UCSD-AML1 (cell line): ENCODE results near the gene CCDC197.

Experiments used
- DNase-seq: peaks from one replicate; lab custom pipeline; 2025; ENCODE audit not compliant: unreplicated experiment; lab: John Stamatoyannopoulos, UW

CCDC197 gene

DNA sequence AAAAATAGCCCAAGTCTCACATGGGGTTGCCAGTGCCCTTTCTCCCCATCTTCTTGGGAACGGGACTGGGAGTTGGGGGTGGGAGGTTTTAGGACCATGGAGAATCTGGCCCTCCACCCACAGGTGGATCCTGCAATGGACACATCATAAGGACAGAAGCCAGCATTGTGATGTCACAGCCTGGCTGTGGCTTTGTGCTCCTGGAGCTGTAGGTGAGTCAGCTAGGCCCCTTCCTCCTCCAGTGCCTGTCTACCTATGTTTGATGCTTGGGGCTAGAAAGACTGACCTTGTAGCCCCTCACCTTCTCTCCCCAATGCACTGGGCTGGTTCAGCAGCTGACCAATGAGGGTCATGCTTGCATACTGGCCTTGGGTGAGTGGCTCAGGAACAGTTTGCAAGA is at the start of gene CCDC197:
CCDC197 (plus strand) TSS at position 220 of the 400 bp plus-strand sequence. CDS start 831 bp downstream, outside the sequence.
- DNase-seq, result no peak

DNA sequence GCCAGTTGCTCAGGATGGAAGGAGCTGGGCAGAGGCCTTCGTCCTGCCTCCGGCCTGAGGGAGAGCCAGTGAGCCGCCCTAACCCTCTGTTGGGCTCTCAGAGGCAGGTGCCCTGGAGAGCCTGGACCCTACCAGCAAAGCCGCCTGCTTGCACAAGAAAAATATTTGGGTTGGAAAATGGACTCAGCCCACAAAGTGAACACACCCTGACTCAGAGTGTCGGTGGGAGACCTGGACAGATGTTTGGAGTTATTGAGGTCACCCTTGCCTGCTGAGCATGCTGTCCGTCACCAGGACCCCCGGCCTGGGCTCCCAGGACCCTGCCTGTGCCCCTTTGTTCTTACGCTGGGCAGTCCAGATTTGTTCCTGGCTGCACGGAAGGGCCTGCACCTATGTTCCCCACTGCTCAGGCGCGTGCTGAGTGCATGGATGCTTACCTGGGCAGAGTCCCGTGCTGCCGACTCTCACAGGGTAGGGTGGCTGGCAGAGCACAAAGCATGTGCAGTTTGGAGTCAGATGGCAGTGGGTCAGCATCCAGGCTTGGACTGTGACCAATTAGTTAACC is 47.5 kb upstream of the CCDC197 start:
- no peak for DNase-seq

DNA sequence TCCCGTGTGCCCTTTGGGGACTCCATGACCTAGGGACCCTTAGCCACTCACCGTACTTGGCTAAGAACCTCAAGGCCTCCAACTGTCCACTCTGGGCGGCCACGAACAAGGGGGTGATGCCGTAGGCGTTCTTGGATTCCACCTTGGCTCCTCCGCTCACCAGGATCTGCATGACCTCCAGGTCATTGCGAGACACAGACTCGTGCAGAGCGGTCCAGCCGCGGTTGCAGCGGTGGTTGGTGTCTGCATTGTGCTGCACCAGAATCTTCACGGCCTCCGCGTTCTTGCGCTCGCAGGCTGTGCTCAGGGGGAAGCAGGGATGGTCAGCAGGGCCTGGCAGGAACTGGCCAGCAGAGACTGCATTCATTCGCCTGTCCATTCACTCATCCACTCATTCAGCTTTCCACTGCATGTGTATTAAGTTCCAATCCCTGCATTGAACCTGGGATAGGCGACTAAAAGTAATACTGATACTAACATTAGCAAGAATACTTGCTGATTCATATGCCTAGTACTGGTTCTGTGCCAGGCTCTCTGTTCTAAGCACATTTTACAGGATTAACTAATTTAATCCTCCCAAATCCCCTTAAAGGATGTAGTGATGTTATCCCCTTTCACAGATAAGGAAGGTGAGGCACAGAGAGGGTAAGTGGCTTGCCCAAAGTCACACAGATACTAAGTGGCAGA is 46.0 kb upstream of the CCDC197 start:
- DNase-seq, result no peak

DNA sequence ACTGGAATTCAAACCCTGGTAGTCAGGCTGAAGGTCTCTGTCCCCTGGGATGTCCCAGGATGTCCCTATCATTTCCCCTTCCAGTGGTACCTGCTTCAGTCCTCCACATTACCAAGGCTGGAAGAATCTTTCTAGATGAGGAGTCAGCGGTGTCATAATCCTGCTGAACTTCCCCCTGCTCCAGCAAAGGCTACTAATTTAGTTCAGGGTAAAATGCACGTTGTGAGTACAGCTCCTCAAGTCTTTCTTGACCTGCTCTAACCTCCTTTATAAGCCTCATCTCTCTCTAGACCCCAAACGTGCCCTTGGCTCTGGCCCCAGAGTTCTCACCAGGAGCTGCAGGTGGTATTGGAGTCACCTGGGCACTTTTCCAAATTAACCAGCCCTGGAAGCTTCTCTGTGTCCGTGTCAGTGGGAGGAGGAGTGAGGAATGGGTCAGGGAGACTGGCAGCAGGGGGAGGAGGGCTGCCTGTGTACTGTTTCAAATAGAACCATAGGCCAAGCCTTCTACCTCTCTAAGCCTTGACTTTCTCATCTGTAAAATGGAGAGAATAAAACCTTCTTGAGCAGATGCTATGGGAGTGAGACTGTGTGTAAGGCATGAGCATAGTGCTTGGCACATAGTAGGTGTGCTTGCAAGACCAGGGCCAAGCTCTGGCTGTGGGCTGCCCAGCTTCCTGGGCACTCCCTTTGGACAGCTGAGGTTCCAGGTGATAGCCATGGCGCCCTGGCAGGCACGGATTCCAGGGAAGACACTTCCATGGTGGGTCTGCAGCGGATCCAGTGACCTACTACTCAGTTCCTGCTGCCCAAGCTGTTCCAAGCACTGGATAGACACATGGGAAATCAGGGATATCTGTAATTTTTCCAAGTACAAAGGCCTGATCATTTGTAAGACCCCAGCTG is 45.2 kb upstream of the CCDC197 start:
- DNase-seq, result no peak

DNA sequence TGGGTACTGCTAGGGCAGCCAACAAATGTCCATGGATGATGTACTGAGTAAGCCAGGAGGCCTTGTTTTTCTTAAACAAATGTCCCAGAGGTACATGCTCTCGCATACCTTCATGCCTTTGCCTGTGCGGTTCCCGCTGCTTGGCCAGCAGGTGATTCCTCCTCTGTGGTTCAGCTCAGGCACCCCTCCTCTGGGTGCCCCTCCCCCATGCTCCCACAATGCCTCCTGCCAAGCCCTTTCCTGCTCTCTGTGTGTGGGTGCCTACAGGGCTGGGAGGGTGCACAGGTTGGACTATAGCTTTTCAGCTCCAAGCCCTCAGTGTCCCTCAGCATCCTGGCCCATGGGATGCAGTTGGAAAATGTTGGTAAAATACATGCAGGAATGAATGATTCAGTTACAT is 44.3 kb upstream of the CCDC197 start:
- DNase-seq, result peak; percentile 23

DNA sequence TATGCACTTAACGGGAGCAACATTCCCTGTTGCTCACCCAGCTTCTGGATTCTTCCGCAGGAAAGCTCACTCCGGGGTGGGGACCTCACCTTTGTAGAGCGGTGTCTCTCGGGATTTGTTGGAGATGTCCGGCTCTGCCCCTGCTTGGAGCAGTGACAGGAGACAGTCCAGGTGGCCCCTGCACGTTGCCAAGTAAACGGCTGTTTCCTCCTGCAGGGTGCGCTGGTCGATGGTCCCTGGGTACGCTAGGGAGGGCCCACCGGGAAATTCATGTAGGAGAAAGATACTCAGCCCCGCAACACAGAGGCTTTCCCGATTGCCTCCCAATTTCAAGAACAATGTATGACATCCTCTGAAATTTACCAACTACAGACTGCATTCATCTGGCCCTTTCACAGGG is 43.8 kb upstream of the CCDC197 start:
- DNase-seq, result no peak

DNA sequence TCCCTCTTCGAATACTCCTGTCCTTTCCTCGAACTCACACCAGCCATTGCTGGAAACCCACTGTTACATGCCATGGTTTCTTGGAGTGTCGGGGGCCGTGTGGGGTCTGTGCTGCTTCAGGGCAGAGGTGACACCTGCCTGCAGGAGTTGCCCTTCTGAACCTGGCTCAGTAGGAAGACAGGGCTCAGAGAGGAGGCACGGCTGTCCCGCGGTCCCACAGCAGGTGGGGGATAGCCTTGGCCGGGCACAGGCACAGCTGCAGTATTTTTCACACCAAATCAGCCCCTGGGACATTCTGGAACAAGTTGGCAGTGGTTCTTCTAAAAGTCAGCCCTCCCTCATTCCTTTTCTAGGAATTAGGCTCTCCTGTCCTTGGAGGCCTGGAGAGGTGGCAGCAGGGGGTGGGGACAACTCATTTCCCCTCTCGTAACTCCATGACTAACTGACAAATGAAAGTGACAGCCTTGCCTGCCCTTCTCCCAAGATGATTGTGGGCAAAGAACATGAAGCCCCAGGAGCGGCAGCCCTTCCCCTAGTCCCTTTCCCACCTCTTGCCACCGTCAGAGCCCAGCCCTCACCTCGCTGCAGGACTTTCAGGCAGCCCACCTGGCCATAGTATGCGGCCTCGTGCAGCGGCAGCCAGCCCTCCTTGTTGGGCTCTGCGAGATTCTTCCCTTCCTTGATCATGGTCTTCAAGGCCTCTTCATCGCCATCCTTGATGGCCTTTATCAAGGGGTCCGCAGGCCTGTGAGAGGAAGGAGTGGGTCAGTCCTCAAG is 43.2 kb upstream of the CCDC197 start:
- DNase-seq, result no peak

DNA sequence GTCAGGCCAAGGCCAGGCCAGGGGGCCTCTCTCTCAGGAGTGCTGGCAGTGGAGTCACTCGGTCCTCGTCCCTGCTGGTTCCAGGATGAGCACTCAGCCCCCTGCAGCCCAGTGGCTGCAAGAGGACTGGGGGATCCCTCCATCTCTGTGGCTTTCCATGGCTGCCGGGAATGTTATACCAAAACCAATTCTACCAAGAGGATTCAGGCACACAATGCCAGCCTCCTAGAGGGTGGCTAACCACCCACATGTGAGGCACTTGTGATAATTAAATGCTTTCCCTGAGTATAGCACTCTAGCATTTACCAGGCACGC is 42.6 kb upstream of the CCDC197 start:
- no peak for DNase-seq

DNA sequence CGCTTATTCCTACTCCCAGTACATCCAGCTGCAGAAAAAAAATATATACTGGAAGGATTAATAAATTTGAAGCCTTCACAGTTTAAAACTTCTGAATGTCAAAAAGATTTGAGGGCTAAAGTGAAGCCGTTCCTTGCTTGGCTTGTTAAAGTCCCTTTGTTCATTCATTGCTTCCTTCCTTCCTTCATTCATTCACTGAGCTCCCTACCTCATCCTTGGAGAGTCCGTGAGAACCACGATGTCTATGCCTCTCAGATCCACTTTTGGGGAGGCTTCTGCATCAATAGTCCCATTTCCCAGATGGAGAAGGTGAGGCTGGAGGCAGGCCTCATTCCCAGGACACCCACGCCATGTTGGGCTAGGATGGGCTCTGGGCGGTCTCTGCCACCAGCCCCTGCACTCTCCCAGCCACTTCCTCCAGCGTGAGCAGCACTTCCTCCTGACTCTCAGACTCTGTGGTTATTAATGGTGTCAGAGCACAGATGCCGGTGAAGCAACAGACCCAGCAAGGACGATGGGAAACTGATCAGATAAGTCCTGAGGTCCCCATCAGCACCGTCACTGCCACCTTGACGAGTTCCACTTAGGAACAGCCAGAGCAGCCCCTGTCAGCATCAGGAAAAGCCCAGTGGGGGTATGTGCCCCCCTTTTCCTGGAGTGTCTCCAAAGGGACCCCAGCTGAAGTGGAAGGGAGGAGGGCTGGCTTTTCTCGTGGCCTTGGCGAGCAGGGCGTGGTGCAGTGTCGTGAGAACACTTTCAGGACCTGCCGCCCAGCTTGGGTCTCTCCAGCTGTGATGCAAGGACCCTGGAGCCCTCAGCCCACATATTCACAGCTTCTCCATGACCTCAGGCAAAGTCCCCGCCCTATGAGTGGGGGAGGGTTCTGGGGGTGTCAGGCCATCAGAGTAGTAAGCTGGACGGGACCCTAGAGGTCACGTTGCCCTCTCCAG is 41.9 kb upstream of the CCDC197 start:
- DNase-seq, result peak; percentile 72

DNA sequence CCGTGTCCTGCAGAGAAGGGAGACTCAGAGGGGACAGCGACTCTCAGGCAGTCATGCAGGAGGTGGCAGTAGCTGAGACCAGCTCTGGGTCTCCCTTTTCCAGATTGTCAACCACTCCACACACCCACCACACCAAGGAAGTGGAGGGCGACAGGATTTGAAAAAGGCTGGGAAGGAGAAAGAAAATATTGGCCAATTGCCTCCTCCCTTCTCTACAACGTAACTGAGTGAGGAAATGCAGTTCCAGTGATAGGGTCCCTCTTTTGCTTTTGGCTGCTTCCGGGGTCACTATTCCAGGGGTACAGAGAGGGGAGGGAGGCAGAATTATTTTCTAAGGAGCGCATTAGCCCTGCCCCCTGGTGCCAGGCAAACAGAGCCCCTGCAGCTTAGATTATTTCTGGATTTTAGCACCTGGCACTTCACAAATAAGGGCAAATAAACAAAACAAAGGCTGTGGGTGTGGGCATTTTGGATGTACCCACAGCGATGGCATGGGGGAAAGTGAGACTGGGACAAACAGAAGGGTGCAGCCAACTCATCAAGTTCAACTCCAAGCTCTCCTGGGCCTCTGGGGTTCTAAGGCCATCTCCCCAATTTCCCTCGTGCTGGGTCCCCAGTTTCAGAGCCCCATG is 41.1 kb upstream of the CCDC197 start:
- DNase-seq, result no peak

DNA sequence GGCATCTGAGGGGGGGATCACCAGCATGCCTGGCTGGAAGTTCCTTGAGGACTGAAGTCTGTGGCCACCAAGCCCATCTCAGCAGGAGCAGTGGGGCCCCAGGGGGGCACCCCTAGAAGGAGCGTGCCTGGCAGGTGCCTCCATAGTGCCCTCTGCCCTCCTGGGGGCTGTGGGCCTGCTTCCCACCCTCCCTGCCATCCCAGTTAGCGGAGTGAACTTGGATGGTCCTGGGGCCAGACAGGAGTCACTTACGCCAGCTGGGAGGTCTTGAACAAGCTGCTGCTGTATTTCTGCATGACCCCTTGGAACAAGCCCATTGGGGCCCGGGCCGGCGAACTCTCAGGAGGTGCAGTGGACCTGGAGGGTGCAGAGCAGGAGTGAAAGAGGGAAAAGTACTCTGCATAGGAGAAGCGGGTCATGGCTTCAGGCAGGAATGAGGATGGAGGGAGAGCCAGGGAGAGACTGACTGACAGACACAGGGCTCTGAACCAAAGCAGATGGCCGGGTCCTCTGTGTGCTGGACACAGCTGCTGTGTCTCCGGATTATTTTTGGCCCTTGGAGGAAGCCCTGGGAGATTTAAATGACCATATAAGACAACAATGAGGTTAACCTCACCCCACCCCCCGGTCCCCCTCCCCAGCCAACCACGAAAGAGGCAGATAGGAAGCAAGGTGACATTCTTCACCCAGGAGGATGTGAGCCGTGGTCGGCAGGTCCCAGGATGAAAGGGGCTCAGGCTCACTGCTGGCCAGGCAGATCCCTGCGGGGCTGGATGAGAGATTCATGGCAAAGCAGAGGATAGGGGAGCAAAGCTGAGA is 40.4 kb upstream of the CCDC197 start:
- DNase-seq, result no peak

DNA sequence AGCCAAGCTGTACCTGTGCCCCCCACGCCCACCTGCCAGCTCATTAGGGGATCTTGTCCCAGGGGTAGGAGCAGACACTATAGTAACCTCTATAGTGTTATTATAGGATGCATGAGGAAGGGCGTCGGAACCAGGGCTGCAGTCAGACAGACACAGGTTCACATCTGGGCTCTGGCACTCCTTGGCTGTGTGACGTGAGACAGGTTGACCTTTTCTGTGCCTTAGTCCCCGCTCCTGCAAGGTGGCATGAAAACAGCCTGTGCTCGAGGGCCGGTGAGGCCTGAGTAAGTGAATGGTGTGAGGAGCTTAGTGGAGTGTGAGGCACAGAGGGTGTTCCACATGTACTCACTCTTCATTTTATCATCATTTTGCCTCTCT is 39.8 kb upstream of the CCDC197 start:
- no peak for DNase-seq

DNA sequence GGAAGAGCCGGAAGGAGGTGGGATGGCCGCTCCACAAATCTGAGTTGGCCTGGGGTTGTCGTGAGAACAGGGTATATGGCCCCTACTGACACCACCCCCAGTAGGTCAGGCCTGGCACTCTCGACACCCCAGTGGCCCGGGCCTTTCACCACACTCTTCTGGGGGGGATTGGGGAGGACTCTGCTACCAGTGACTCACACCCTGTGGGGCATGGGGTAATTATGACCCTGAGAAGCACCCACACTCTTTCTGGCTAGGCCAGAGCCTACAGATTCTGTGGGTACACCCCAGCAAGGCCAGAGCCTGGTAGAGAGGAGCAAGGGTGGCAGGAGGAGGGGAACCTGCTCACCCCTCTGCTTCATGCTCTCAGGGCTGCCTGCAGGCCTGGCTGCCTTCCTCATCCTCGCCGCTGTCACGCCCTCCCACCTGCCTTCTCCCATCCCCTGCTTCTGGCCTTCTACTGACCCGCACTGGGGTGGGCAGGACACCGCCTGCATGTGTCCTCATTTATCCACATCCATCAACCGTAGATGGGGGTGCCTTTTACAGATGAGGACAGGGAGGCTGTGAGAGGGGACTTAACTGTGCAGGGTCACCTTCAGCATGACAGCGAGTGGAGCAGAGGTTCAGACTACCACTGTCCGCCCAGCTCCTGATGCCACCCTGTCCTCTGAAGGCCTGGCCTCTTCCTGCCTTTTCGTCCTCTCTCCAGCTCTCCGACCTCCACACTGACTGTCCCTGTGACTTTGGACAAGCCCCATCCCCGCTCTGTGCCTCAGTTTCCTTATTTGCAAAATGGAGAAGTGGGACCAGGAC is 39.1 kb upstream of the CCDC197 start:
- no peak for DNase-seq

DNA sequence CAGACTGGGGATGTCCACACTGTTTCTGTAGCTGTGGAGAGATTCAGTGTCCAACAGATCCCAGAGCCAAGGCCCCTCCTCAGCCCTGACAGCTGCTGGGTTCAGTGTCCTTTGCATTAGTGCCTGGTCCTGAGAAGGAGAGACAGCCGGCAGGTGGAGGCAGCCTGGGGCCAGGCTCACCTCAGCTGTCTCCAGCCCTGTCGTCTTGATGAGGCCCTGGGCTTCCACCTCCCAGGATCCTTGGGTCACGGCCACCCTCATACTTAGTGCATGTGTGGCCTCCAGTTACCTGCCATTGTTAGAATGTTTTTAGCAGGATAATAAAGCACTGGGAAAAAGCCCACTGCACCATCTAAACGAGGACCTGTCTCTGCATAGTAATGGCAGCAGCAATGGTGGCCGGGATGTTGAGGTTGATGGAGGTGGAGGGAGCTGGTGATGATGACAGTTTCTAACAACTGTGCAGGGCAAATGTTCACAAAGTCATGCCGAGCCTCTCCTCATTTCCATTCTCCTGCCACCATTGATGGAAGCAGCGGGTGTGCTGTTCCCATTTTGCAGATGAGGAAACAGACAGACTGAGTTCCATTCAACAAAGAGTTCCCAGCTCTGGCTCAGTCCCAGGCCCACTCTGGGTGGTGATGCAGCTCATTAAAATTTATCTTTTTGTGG is 38.4 kb upstream of the CCDC197 start:
- DNase-seq, result no peak

DNA sequence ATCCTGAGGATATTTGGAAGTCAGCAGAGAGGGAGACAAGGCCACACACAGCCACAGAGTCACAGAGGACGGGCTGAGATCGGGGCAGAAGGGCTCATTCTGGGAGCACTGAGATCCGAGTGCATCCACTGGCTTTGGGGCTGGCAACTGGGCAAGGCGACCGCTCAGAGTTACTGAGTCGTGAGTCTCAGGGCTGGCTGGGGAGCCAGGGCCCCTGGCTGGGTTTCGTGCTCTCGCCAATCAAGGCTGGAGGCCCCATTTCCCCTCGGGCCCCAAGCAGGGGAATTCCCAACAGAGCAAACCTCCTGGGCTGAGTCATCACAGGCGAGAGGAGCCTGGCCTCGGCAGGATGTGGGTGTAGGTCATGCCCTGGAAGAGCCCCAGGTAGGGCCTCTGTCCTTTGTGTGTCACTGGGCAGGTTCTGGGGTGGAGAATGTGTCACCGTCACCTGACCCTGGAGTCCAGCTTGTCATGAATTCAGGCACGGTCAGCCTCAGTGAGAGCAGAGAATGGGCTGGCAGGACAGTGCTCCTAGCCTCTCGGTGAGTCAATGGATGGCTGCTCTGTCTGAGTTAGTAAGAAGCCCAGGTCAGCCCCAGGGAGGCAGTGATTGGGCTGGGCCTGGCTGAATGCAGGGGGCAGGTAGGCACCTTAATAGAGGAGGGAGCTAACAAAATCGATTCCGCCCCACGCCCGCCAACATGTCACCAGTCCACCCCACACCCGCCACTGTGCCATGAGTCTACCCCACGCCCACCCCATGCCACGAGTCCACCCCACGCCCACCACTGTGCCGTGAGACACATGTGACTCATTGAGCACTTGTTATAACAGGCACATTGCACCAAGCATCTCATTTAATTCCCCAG is 37.6 kb upstream of the CCDC197 start:
- peak; percentile 79 for DNase-seq

DNA sequence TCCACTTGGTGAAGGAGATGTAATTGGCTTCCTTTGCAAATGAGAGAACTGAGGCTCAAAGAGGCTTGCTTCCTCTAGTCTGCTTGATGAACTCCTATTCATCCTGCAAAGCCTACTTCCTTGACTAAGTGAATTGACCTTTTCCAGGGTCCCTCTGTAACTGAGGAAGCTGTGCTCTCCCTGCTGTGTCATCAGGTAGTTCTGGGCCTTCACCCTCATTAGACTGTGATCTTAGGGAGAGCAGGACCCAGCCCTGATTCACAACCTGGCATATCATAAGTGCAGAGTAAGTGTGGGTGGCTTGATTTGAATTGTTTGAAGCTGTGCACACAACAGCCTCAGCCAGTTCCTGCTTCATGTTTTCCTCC is 37.0 kb upstream of the CCDC197 start:
- no peak for DNase-seq
